Loucy (cell line): ENCODE measurements around the gene OTUB2.

Source experiments
- EZH2phosphoT487 ChIP-seq: fragments of 200-600 bp; IDR thresholded peaks from 2 replicates; pipeline ENCODE4 v1.6.1; 2018; ENCODE audit warnings: antibody characterized with exemption, mild to moderate bottlenecking, moderate library complexity, borderline replicate concordance
- TF ChIP-seq, protein P1 (sequence below): fragments of 200-600 bp; sonication (generic); conservative IDR thresholded peaks from 2 replicates; pipeline ENCODE4 v1.5.1; 2014; ENCODE audit warnings: mild to moderate bottlenecking, antibody characterized with exemption, low read length

DNA sequence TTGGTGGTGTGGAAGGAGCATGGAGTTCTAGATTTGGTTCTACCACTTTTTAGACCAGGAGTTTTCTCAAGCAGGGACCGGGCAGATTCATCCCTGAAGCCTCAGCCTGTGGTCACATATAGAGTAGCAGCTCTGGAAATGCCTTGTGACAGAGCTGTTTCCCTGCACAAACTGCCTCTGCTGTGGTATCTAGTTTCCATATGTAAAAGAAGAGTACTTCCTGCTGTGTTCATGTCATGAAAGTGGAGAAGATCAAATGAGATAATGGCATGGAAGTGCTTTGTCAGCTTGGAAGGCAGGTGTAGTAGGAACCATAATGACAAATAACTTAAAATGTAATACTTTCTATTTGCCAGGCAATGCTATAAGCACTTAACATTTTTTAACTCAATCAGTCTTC is 26.1 kb downstream of the OTUB2 start:
- TF ChIP-seq, protein P1, sequence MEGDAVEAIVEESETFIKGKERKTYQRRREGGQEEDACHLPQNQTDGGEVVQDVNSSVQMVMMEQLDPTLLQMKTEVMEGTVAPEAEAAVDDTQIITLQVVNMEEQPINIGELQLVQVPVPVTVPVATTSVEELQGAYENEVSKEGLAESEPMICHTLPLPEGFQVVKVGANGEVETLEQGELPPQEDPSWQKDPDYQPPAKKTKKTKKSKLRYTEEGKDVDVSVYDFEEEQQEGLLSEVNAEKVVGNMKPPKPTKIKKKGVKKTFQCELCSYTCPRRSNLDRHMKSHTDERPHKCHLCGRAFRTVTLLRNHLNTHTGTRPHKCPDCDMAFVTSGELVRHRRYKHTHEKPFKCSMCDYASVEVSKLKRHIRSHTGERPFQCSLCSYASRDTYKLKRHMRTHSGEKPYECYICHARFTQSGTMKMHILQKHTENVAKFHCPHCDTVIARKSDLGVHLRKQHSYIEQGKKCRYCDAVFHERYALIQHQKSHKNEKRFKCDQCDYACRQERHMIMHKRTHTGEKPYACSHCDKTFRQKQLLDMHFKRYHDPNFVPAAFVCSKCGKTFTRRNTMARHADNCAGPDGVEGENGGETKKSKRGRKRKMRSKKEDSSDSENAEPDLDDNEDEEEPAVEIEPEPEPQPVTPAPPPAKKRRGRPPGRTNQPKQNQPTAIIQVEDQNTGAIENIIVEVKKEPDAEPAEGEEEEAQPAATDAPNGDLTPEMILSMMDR: no peak
- TF ChIP-seq EZH2phosphoT487: no peak
